ENCODE data around the gene EFNB3. TPM values are rescaled to one million over a fixed set of nuclear protein-coding genes. Genes with fewer than 3 reads are reported as not detected.

The EFNB3 gene
- total RNA-seq, 1 experiment from 2014 or later, result 0.07 TPM

DNA sequence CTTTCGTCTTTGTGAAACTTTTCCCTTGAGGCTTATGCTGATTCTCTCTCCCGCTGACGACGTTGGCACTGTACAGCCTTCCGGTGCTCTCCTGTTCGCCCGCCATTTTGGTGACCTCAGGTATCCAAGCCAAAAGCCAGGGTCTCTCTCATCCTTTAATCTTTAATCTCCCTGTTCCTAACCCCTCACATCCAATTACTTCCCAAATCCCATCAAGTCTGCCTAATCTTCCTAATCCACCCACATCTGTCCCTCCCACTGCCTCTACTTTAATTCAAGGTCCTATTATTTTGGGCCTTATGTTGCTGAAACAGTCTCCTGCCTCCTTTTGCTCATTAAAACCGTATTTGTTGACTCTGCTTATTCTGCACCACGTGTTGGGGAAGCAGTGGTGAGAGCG is 9.4 kb upstream of the EFNB3 start:
- ChIA-PET POLR2A (interaction anchor here (0.9 kb wide), 1 partner anchor 8 kb away, joined by 4 read pairs; the partner anchor contains the start of gene TP53), CTCF (no interaction called here), RAD21 (ENCODE audit: low non-redundant PET in 1 of 2, low total read pairs in 2 of 2, uncharacterized antibody in 2 of 2, unreplicated experiment in 2 of 2) (no interaction called here)
- H2AFZ ChIP-seq (ENCODE audit: low read depth, low read length, poor library complexity, severe bottlenecking), result no peak overlapping the region
- no peaks in the 10 kb centered on the region for H3K27me3 ChIP-seq (ENCODE audit: insufficient read depth, low read length)
- peaks cover 7 to 8% of the 10 kb centered on the region in 2 experiments for H3K36me3 ChIP-seq (ENCODE audit: control insufficient read depth in 1 of 2, insufficient read depth in 2 of 2, low read length in 2 of 2)
- no peak overlapping the region for H3K4me3 ChIP-seq (replicated peaks in 1 of 2; ENCODE audit: low read depth in 1 of 2, low read length in 2 of 2)
- H3K9me3 ChIP-seq (ENCODE audit: control insufficient read depth in 1 of 2, insufficient read depth in 1 of 2, low read depth in 1 of 2, low read length in 2 of 2), result no peaks in the 10 kb centered on the region
- intact Hi-C loops (cut with micrococcal nuclease), result no loop called here
- no peaks in the 10 kb centered on the region for H4K20me1 ChIP-seq (ENCODE audit: insufficient read depth)
- H3K9ac ChIP-seq (ENCODE audit: low read length), result no peak overlapping the region
- TF ChIP-seq POLR2AphosphoS5 (IDR thresholded peaks at IDR 0.05; ENCODE audit: low read depth, low read length), result no peak
- TF ChIP-seq, protein P1, sequence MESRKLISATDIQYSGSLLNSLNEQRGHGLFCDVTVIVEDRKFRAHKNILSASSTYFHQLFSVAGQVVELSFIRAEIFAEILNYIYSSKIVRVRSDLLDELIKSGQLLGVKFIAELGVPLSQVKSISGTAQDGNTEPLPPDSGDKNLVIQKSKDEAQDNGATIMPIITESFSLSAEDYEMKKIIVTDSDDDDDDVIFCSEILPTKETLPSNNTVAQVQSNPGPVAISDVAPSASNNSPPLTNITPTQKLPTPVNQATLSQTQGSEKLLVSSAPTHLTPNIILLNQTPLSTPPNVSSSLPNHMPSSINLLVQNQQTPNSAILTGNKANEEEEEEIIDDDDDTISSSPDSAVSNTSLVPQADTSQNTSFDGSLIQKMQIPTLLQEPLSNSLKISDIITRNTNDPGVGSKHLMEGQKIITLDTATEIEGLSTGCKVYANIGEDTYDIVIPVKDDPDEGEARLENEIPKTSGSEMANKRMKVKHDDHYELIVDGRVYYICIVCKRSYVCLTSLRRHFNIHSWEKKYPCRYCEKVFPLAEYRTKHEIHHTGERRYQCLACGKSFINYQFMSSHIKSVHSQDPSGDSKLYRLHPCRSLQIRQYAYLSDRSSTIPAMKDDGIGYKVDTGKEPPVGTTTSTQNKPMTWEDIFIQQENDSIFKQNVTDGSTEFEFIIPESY (IDR thresholded peaks at IDR 0.05; ENCODE audit: extremely low read depth, insufficient replicate concordance, low read length), result no peak
- TF ChIP-seq ZFX (IDR thresholded peaks at IDR 0.05), result no peak
- no peak for TF ChIP-seq SP1 (IDR thresholded peaks at IDR 0.05; ENCODE audit: low read depth)
- TF ChIP-seq, protein P2, sequence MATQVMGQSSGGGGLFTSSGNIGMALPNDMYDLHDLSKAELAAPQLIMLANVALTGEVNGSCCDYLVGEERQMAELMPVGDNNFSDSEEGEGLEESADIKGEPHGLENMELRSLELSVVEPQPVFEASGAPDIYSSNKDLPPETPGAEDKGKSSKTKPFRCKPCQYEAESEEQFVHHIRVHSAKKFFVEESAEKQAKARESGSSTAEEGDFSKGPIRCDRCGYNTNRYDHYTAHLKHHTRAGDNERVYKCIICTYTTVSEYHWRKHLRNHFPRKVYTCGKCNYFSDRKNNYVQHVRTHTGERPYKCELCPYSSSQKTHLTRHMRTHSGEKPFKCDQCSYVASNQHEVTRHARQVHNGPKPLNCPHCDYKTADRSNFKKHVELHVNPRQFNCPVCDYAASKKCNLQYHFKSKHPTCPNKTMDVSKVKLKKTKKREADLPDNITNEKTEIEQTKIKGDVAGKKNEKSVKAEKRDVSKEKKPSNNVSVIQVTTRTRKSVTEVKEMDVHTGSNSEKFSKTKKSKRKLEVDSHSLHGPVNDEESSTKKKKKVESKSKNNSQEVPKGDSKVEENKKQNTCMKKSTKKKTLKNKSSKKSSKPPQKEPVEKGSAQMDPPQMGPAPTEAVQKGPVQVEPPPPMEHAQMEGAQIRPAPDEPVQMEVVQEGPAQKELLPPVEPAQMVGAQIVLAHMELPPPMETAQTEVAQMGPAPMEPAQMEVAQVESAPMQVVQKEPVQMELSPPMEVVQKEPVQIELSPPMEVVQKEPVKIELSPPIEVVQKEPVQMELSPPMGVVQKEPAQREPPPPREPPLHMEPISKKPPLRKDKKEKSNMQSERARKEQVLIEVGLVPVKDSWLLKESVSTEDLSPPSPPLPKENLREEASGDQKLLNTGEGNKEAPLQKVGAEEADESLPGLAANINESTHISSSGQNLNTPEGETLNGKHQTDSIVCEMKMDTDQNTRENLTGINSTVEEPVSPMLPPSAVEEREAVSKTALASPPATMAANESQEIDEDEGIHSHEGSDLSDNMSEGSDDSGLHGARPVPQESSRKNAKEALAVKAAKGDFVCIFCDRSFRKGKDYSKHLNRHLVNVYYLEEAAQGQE (IDR thresholded peaks at IDR 0.05; ENCODE audit: low read depth), result no peak
- no peak for TF ChIP-seq JUND (IDR thresholded peaks at IDR 0.05)
- no peak for TF ChIP-seq SRF (IDR thresholded peaks at IDR 0.05; ENCODE audit: low read depth)
- no peak for TF ChIP-seq EZH2 (IDR thresholded peaks at IDR 0.05)
- TF ChIP-seq, protein P3, sequence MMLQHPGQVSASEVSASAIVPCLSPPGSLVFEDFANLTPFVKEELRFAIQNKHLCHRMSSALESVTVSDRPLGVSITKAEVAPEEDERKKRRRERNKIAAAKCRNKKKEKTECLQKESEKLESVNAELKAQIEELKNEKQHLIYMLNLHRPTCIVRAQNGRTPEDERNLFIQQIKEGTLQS (IDR thresholded peaks at IDR 0.05), result no peak
- TF ChIP-seq YY1 (IDR thresholded peaks at IDR 0.05; ENCODE audit: extremely low read depth, insufficient replicate concordance, low read depth, low read length), result no peak
- TF ChIP-seq CEBPB (IDR thresholded peaks at IDR 0.05; ENCODE audit: low read depth), result no peak
- TF ChIP-seq FOSL1 (IDR thresholded peaks at IDR 0.05; ENCODE audit: low read depth), result no peak
- no peak for TF ChIP-seq EGR1 (IDR thresholded peaks at IDR 0.05; ENCODE audit: low read depth)
- TF ChIP-seq ELF1 (IDR thresholded peaks at IDR 0.05; ENCODE audit: borderline replicate concordance, low read depth), result no peak
- H3K79me2 ChIP-seq (ENCODE audit: insufficient read depth, low read length), result no peaks in the 10 kb centered on the region
- H3K27ac ChIP-seq (ENCODE audit: low read depth, low read length), result no peak overlapping the region
- ATAC-seq (no peak), DNase-seq (ENCODE audit: low read depth, low spot score) (no peak)
- no TSS peak for BruUV-seq (replicated peaks)
- H3K4me1 ChIP-seq (ENCODE audit: control insufficient read depth in 1 of 2, insufficient read depth in 2 of 2, low read length in 2 of 2), result peaks cover 0 to under 1% of the 10 kb centered on the region in 2 experiments; a peak in 2 of 4 replicates
- H3K9me2 ChIP-seq (ENCODE audit: insufficient read depth), result no peaks in the 10 kb centered on the region
- H3K4me2 ChIP-seq (ENCODE audit: low read length), result no peak overlapping the region

All from HCT116 (cell line).